H1 (cell line): Measurements from ENCODE around the gene PPP2R2B. TPM values are rescaled to one million over a fixed set of nuclear protein-coding genes. Genes with fewer than 3 reads are reported as not detected.

Source experiments
- CTCF ChIA-PET: fragments of 300-600 bp; sonication (Branson Sonifier 250); formaldehyde crosslinking; loops from one replicate; lab custom pipeline; 2021; ENCODE audit not compliant: partially characterized antibody; lab: Charles Lee
- POLR2A ChIA-PET: fragments of 300-600 bp; sonication (Branson Sonifier 250); formaldehyde crosslinking; loops from one replicate; lab custom pipeline; 2021; ENCODE audit warnings: inconsistent platforms; ENCODE audit not compliant: partially characterized antibody; lab: Charles Lee
- DNase-seq, 2 experiments: peaks; one replicate each; pipeline versions ENCODE4 v3.0.0 to v3.0.0-alpha.2; 2010 to 2022; ENCODE audit warnings: low spot score in 2 of 2, low read depth in 1 of 2, mixed read lengths in 1 of 2
- FAIRE-seq: peaks from 2 replicates; lab custom pipeline; 2011; peaks lifted over from hg19 to GRCh38; lab: Jason Lieb, UNC
- H2AFZ ChIP-seq: 2 replicates; pipeline ENCODE4 v1.8.1; 2012; ENCODE audit warnings: low read length, inconsistent platforms
- H2AK5ac ChIP-seq: 2 replicates; pipeline ENCODE4 v1.6.1; 2013; ENCODE audit warnings: low read depth, low read length
- H2BK120ac ChIP-seq: replicated peaks from 2 replicates; pipeline ENCODE3; 2013; ENCODE audit warnings: low read depth, low read length, inconsistent platforms
- H2BK12ac ChIP-seq: 2 replicates; pipeline ENCODE4 v1.6.1; 2013; ENCODE audit warnings: low read depth, low read length
- H2BK15ac ChIP-seq: 2 replicates; pipeline ENCODE4 v1.6.1; 2013; ENCODE audit warnings: low read length
- H2BK20ac ChIP-seq: 2 replicates; pipeline ENCODE4 v1.6.1; 2013; ENCODE audit warnings: low read length
- H2BK5ac ChIP-seq: 2 replicates; pipeline ENCODE4 v1.6.1; 2013; ENCODE audit warnings: low read depth, low read length
- H3K14ac ChIP-seq: 2 replicates; pipeline ENCODE4 v1.6.1; 2013; ENCODE audit warnings: inconsistent platforms; ENCODE audit not compliant: insufficient read length
- H3K18ac ChIP-seq: 2 replicates; pipeline ENCODE4 v1.6.1; 2013; ENCODE audit warnings: low read length; ENCODE audit errors: extremely low read depth
- H3K23ac ChIP-seq: 2 replicates; pipeline ENCODE4 v1.6.1; 2013; ENCODE audit warnings: inconsistent platforms; ENCODE audit not compliant: insufficient read length
- H3K23me2 ChIP-seq: 2 replicates; pipeline ENCODE4 v1.6.1; 2013; ENCODE audit warnings: low read depth, low read length
- H3K27ac ChIP-seq: 2 replicates; pipeline ENCODE4 v1.6.1; 2011; ENCODE audit warnings: low read depth, low read length, inconsistent platforms
- H3K27me3 ChIP-seq, 4 experiments: replicated peaks in 1 of 4; 1 replicate in 1 of 4; 2 replicates in 3 of 4; pipeline versions ENCODE4 v1.6.1 to v1.8.1; 2011 to 2013; ENCODE audit warnings: low read length in 3 of 4, mild to moderate bottlenecking in 3 of 4, inconsistent platforms in 2 of 4, mixed read lengths in 2 of 4, moderate library complexity in 1 of 4; ENCODE audit not compliant: control insufficient read depth in 3 of 4, insufficient read depth in 3 of 4; ENCODE audit errors: extremely low read depth in 1 of 4
- H3K36me3 ChIP-seq, 4 experiments: 2 replicates each; pipeline versions ENCODE4 v1.6.1 to v1.8.1; 2011 to 2013; ENCODE audit warnings: mild to moderate bottlenecking in 4 of 4, low read length in 3 of 4, moderate library complexity in 2 of 4, control low read depth in 1 of 4, inconsistent platforms in 1 of 4; ENCODE audit not compliant: insufficient read depth in 4 of 4, control insufficient read depth in 2 of 4
- H3K4ac ChIP-seq: replicated peaks from 2 replicates; pipeline ENCODE3; 2013; ENCODE audit warnings: low read length, low read depth, mixed read lengths, inconsistent platforms; ENCODE audit not compliant: insufficient read length
- H3K4me1 ChIP-seq, 4 experiments: replicated peaks in 1 of 4; 1 replicate in 1 of 4; 2 replicates in 3 of 4; pipeline versions ENCODE4 v1.6.1 to v1.8.1; 2011 to 2013; ENCODE audit warnings: low read length in 3 of 4, inconsistent platforms in 2 of 4, mixed read lengths in 1 of 4; ENCODE audit not compliant: insufficient read depth in 4 of 4, control insufficient read depth in 3 of 4
- H3K4me2 ChIP-seq, 2 experiments: 2 replicates each; pipeline versions ENCODE4 v1.6.1 to v1.8.1; 2011 to 2013; ENCODE audit warnings: low read depth in 2 of 2, low read length in 2 of 2, control low read depth in 1 of 2, inconsistent platforms in 1 of 2, mild to moderate bottlenecking in 1 of 2; ENCODE audit not compliant: insufficient read depth in 1 of 2
- H3K4me3 ChIP-seq, 4 experiments: fragments of 200-600, 300-600 bp in 1 of 4; sonication (generic), shearing (Covaris generic), sonication (Bioruptor Twin) in 1 of 4; 2 replicates each; pipeline versions ENCODE4 v1.5.1 to v1.8.1; 2011 to 2016; ENCODE audit warnings: low read length in 4 of 4, low read depth in 3 of 4, control low read depth in 2 of 4, inconsistent platforms in 2 of 4, mild to moderate bottlenecking in 2 of 4, mixed read lengths in 1 of 4, moderate library complexity in 1 of 4; ENCODE audit not compliant: insufficient read depth in 2 of 4; ENCODE audit errors: extremely low read depth in 1 of 4
- H3K56ac ChIP-seq: replicated peaks from 2 replicates; pipeline ENCODE3; 2013; ENCODE audit warnings: low read depth, mild to moderate bottlenecking, mixed read lengths, low read length, inconsistent platforms; ENCODE audit not compliant: insufficient read length
- H3K79me1 ChIP-seq: 2 replicates; pipeline ENCODE4 v1.6.1; 2013; ENCODE audit warnings: low read depth, low read length, control low read depth
- H3K79me2 ChIP-seq, 2 experiments: 2 replicates each; pipeline versions ENCODE4 v1.6.1 to v1.8.1; 2012 to 2013; ENCODE audit warnings: low read length in 2 of 2, mild to moderate bottlenecking in 2 of 2, inconsistent platforms in 1 of 2; ENCODE audit not compliant: insufficient read depth in 2 of 2, control insufficient read depth in 1 of 2
- H3K9ac ChIP-seq, 4 experiments: replicated peaks in 1 of 4; 1 replicate in 1 of 4; 2 replicates in 3 of 4; pipeline versions ENCODE4 v1.6.1 to v1.8.1; 2011 to 2013; ENCODE audit warnings: low read depth in 3 of 4, low read length in 3 of 4, control low read depth in 2 of 4, mild to moderate bottlenecking in 2 of 4, moderate library complexity in 2 of 4, inconsistent platforms in 1 of 4; ENCODE audit errors: extremely low read depth in 1 of 4
- H3K9me3 ChIP-seq, 2 experiments: 2 replicates each; pipeline versions ENCODE4 v1.6.1 to v1.8.1; 2012 to 2013; ENCODE audit warnings: mild to moderate bottlenecking in 2 of 2, moderate library complexity in 2 of 2, control low read depth in 1 of 2, inconsistent platforms in 1 of 2, low read depth in 1 of 2, low read length in 1 of 2, mixed read lengths in 1 of 2; ENCODE audit not compliant: insufficient read depth in 2 of 2
- H4K20me1 ChIP-seq, 2 experiments: replicated peaks in 1 of 2; 2 replicates each; pipeline versions ENCODE3 to v1.8.1; 2011 to 2013; ENCODE audit warnings: inconsistent platforms in 2 of 2, low read length in 2 of 2, mild to moderate bottlenecking in 1 of 2; ENCODE audit not compliant: insufficient read depth in 2 of 2, control insufficient read depth in 1 of 2
- H4K5ac ChIP-seq: 2 replicates; pipeline ENCODE4 v1.6.1; 2013; ENCODE audit warnings: low read length, low read depth, mixed read lengths, inconsistent platforms; ENCODE audit not compliant: insufficient read length
- H4K8ac ChIP-seq: 2 replicates; pipeline ENCODE4 v1.8.0; 2013; ENCODE audit warnings: mild to moderate bottlenecking, moderate library complexity, low read length, inconsistent platforms; ENCODE audit not compliant: insufficient read depth; ENCODE audit errors: extremely low read depth
- H4K91ac ChIP-seq: replicated peaks from 2 replicates; pipeline ENCODE3; 2013; ENCODE audit warnings: low read length, mixed read lengths, inconsistent platforms; ENCODE audit not compliant: insufficient read length
- ZNF274 ChIP-seq: IDR thresholded peaks from 2 replicates; pipeline ENCODE4 v1.7.0; 2012; ENCODE audit warnings: low read length, borderline replicate concordance; ENCODE audit errors: extremely low read depth
- WGBS, 2 experiments: shearing (Covaris generic) in 1 of 2; methylation state at CpG; one replicate each; pipeline versions ENCODE4 v1.1.6 to v1.1.7; 2013 to 2015; ENCODE audit warnings: low lambda C conversion rate in 2 of 2, mixed read lengths in 2 of 2, inconsistent platforms in 1 of 2, low coverage in 1 of 2, missing lambda C conversion rate in 1 of 2; ENCODE audit not compliant: insufficient replicate concordance in 2 of 2, insufficient coverage in 1 of 2, insufficient read length in 1 of 2; ENCODE audit errors: extremely low coverage in 1 of 2, missing lambda C conversion rate in 1 of 2; 5-methylcytosine and 5-hydroxymethylcytosine counted together
- polyA plus RNA-seq, 7 experiments: library from polyadenylated mRNA; depleted of rRNA in 3 of 7; stranded (reverse) in 5 of 7; unstranded in 2 of 7; fragments of >200 nt in 5 of 7; fragments of 200-250 nt in 2 of 7; gene quantifications; 1 replicate in 5 of 7; 2 replicates in 1 of 7; 4 replicates in 1 of 7; pipeline versions ENCODE4 v1.2.1 to v1.2.3, GENCODE V29; 2011 to 2013; ENCODE audit warnings: missing spikeins in 2 of 7, mixed read lengths in 2 of 7
- total RNA-seq: library from RNA; stranded (reverse); fragmentation: NEBNext Ultra II Directional; extraction: Animal tissue kit (Norgen Biotek cat#: 25700); gene quantifications from 2 replicates; pipeline ENCODE4 v1.2.1, GENCODE V29; 2021

Gene PPP2R2B
- total and polyA plus RNA-seq, 2 of the 8 experiments (the other 6 are each of a cell fraction or from before 2014, with no cell fraction given): 21.1 to 37.1 TPM

GRCh38 chr5:146667633-146668272, 210.8 kb downstream of the PPP2R2B start:
- WGBS, 2 experiments: 77% methylated on average over 4 of the region's 4 CpGs; no CpG with 5 or more reads in 1 of the 2 experiments
- no peak overlapping the region for H2AFZ ChIP-seq
- no peak overlapping the region for H4K8ac ChIP-seq
- no peak overlapping the region for H2BK20ac ChIP-seq
- H2BK120ac ChIP-seq: no peak overlapping the region
- H4K91ac ChIP-seq: no peak overlapping the region
- H3K23ac ChIP-seq: no peak overlapping the region
- no peaks in the 10 kb centered on the region for H3K79me1 ChIP-seq
- H4K20me1 ChIP-seq: no peaks in the 10 kb centered on the region
- no peaks in the 10 kb centered on the region for H3K79me2 ChIP-seq
- no peak overlapping the region for H2AK5ac ChIP-seq
- H4K5ac ChIP-seq: no peak overlapping the region
- peaks cover 3 to 14% (median 8%) of the 10 kb centered on the region in 4 experiments; a peak in 4 of 7 replicates for H3K4me1 ChIP-seq
- H3K9me3 ChIP-seq: no peaks in the 10 kb centered on the region
- DNase-seq: no peak
- H3K23me2 ChIP-seq: no peaks in the 10 kb centered on the region; the same call in 1 of the 2 replicates
- CTCF ChIA-PET: interaction anchor here (0.6 to 1.2 kb wide), 4 partner anchors 8 to 298 kb away, joined by 3 read pairs; no protein-coding TSS in a partner anchor
- no peak overlapping the region for H3K56ac ChIP-seq
- H2BK15ac ChIP-seq: no peak overlapping the region
- H2BK5ac ChIP-seq: no peak overlapping the region
- H3K4ac ChIP-seq: no peak overlapping the region
- no peak overlapping the region for H3K27ac ChIP-seq
- no peaks in the 10 kb centered on the region for H3K27me3 ChIP-seq
- no peaks in the 10 kb centered on the region; a peak in 1 of 8 replicates for H3K36me3 ChIP-seq
- H3K4me2 ChIP-seq: no peak overlapping the region
- no peak overlapping the region for H3K4me3 ChIP-seq
- no peak overlapping the region for H3K9ac ChIP-seq
- no peak overlapping the region for H3K14ac ChIP-seq
- no peak for FAIRE-seq
- H2BK12ac ChIP-seq: no peak overlapping the region
- POLR2A ChIA-PET: no interaction called here
- no peak overlapping the region; the same call in 1 of the 2 replicates for H3K18ac ChIP-seq
- TF ChIP-seq ZNF274: no peak
